HEK293 (cell line): Measurements from ENCODE around the gene UPP2.

ENCODE experiments used
- CTCF ChIA-PET: fragments of 350-600 bp; formaldehyde crosslinking; extraction: SDS; loops from one replicate; lab custom pipeline; 2021; ENCODE audit warnings: antibody characterized with exemption; lab: Yijun Ruan, JAX
- POLR2A ChIA-PET: fragments of 300-600 bp; formaldehyde crosslinking; extraction: SDS; loops from one replicate; lab custom pipeline; 2020; ENCODE audit warnings: antibody characterized with exemption, inconsistent platforms; lab: Yijun Ruan, JAX
- H3K27ac ChIP-seq: fragments of 200-500 bp; sonication (Bioruptor generic); 2 replicates; pipeline ENCODE4 v1.5.1; 2014; ENCODE audit warnings: low read depth, low read length, control low read depth, inconsistent platforms; ENCODE audit errors: extremely low read depth
- H3K36me3 ChIP-seq, 2 experiments: fragments of 200-500 bp in 1 of 2; sonication (Bioruptor generic) in 1 of 2; 1 replicate in 1 of 2; 2 replicates in 1 of 2; pipeline ENCODE4 v1.5.1; 2014 to 2017; ENCODE audit warnings: inconsistent platforms in 2 of 2, low read length in 2 of 2; ENCODE audit not compliant: control insufficient read depth in 2 of 2, insufficient read depth in 1 of 2
- H3K4me1 ChIP-seq: fragments of 200-500 bp; sonication (Bioruptor generic); 2 replicates; pipeline ENCODE4 v1.5.1; 2014; ENCODE audit warnings: mild to moderate bottlenecking, low read length, inconsistent platforms; ENCODE audit not compliant: control insufficient read depth, insufficient read depth
- H3K4me3 ChIP-seq: 2 replicates; pipeline ENCODE4 v1.5.1; 2011; ENCODE audit warnings: low read depth, mild to moderate bottlenecking, control low read depth, low read length, moderate library complexity
- H3K9me3 ChIP-seq: fragments of 200-500 bp; sonication (Bioruptor generic); 2 replicates; pipeline ENCODE4 v1.5.1; 2014; ENCODE audit warnings: low read depth, low read length, inconsistent platforms; ENCODE audit not compliant: control insufficient read depth, insufficient read depth
- BCL11A ChIP-seq: fragments of 450-650 bp; formaldehyde crosslinking; IDR thresholded peaks from 2 replicates; pipeline ENCODE4 v1.5.1; 2016; ENCODE audit warnings: low read depth, missing biosample characterization, missing genetic modification characterization
- GLI4 ChIP-seq: fragments of 450-650 bp; formaldehyde crosslinking; IDR thresholded peaks from 2 replicates; pipeline ENCODE4 v1.5.1; 2016; ENCODE audit warnings: missing biosample characterization, missing genetic modification characterization
- ZBTB48 ChIP-seq: fragments of 450-650 bp; formaldehyde crosslinking; IDR thresholded peaks from 2 replicates; pipeline ENCODE4 v1.5.1; 2016; ENCODE audit warnings: missing biosample characterization, missing genetic modification characterization
- ZFP69B ChIP-seq: fragments of 450-650 bp; formaldehyde crosslinking; IDR thresholded peaks from 2 replicates; pipeline ENCODE4 v1.5.1; 2016; ENCODE audit warnings: missing biosample characterization, missing genetic modification characterization
- ZNF146 ChIP-seq: fragments of 450-650 bp; formaldehyde crosslinking; IDR thresholded peaks from 2 replicates; pipeline ENCODE4 v1.5.1; 2016; ENCODE audit warnings: missing biosample characterization, missing genetic modification characterization
- ZNF366 ChIP-seq: fragments of 450-650 bp; formaldehyde crosslinking; conservative IDR thresholded peaks from 2 replicates; pipeline ENCODE4 v1.5.1; 2016; ENCODE audit warnings: missing biosample characterization, missing genetic modification characterization
- ZNF37A ChIP-seq: fragments of 450-650 bp; IDR thresholded peaks from 2 replicates; pipeline ENCODE4 v1.5.1; 2018; ENCODE audit warnings: missing biosample characterization, missing genetic modification characterization
- ZNF404 ChIP-seq: fragments of 450-650 bp; formaldehyde crosslinking; IDR thresholded peaks from 2 replicates; pipeline ENCODE4 v1.5.1; 2017; ENCODE audit warnings: missing biosample characterization, missing genetic modification characterization
- ZNF626 ChIP-seq: fragments of 450-650 bp; sonication (Bioruptor Pico); formaldehyde crosslinking; IDR thresholded peaks from 2 replicates; pipeline ENCODE4 v1.5.1; 2018; ENCODE audit warnings: missing biosample characterization, missing genetic modification characterization, inconsistent platforms
- ZNF654 ChIP-seq: fragments of 450-650 bp; formaldehyde crosslinking; IDR thresholded peaks from 2 replicates; pipeline ENCODE4 v1.5.1; 2016; ENCODE audit warnings: low read depth, missing biosample characterization, missing genetic modification characterization
- ZXDB ChIP-seq: fragments of 450-650 bp; formaldehyde crosslinking; IDR thresholded peaks from 2 replicates; pipeline ENCODE4 v1.5.1; 2016; ENCODE audit warnings: missing biosample characterization, missing genetic modification characterization
- TF ChIP-seq, protein P1 (sequence below): fragments of 450-650 bp; formaldehyde crosslinking; IDR thresholded peaks from 2 replicates; pipeline ENCODE4 v1.5.1; 2016; ENCODE audit warnings: missing biosample characterization, missing genetic modification characterization, low read depth
- TF ChIP-seq, protein P2 (sequence below): fragments of 450-650 bp; formaldehyde crosslinking; IDR thresholded peaks from 2 replicates; pipeline ENCODE4 v1.5.1; 2017; ENCODE audit warnings: missing biosample characterization, missing genetic modification characterization
- TF ChIP-seq, protein P3 (sequence below): fragments of 450-650 bp; formaldehyde crosslinking; IDR thresholded peaks from 2 replicates; pipeline ENCODE4 v1.5.1; 2016; ENCODE audit warnings: missing biosample characterization, missing genetic modification characterization
- TF ChIP-seq, protein P4 (sequence below): fragments of 450-650 bp; formaldehyde crosslinking; IDR thresholded peaks from 2 replicates; pipeline ENCODE4 v1.5.1; 2016; ENCODE audit warnings: missing biosample characterization, missing genetic modification characterization
- TF ChIP-seq, protein P5 (sequence below): fragments of 450-650 bp; formaldehyde crosslinking; conservative IDR thresholded peaks from 2 replicates; pipeline ENCODE4 v1.5.1; 2016; ENCODE audit warnings: low read depth, missing biosample characterization, missing genetic modification characterization

The UPP2 gene

DNA sequence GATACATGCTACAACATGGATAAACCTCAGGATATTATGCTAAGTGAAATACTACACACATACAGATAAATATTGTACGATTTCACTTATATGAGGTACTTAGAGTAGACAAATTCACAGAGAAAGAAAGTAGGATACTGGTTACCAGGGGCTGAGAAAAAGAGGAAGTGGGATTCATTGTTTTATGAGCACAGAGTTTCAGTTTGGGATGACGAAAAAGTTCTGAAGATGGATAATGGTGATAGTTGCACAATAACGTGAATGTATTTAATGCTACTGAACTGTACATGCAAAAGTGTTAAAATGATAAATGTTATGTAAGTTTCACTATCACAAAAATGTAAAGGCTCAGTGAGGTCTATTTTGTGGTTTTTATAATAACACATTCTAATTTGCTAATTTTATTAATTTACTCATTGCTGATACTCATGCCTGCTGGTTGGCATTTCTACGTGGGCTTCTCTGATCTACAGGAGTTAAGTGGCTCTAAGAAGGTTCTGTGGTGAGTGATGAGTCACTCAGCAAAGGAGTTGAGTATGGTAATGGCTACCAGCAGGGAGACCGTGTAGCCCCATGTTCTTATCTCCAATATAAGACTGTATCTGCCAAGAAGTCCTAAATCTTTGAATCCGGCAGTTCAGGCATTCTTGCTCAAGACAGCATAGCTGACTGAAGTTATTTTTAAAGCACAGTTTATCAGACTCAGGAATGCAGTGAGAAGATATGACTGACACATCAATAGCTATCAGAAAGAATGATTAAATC is 41.1 kb downstream of the UPP2 start:
- ChIA-PET POLR2A (no interaction called here), CTCF (no interaction called here)
- Histone ChIP-seq H3K9me3 (no peaks in the 10 kb centered on the region), H3K4me1 (no peaks in the 10 kb centered on the region), H3K36me3 (no peaks in the 10 kb centered on the region), H3K4me3 (no peak overlapping the region), H3K27ac (no peak overlapping the region)
- TF ChIP-seq ZNF626 (tag by site-specific recombination) (no peak), ZNF37A (tag by site-specific recombination) (no peak), ZFP69B (tag by site-specific recombination) (no peak), GLI4 (tag by site-specific recombination) (no peak), ZNF366 (no peak), ZBTB48 (tag by site-specific recombination) (no peak), ZNF404 (tag by site-specific recombination) (no peak), BCL11A (tag by site-specific recombination) (no peak), ZNF146 (tag by site-specific recombination) (no peak), ZXDB (tag by site-specific recombination) (no peak), ZNF654 (tag by site-specific recombination) (no peak)
- TF ChIP-seq, protein P1, sequence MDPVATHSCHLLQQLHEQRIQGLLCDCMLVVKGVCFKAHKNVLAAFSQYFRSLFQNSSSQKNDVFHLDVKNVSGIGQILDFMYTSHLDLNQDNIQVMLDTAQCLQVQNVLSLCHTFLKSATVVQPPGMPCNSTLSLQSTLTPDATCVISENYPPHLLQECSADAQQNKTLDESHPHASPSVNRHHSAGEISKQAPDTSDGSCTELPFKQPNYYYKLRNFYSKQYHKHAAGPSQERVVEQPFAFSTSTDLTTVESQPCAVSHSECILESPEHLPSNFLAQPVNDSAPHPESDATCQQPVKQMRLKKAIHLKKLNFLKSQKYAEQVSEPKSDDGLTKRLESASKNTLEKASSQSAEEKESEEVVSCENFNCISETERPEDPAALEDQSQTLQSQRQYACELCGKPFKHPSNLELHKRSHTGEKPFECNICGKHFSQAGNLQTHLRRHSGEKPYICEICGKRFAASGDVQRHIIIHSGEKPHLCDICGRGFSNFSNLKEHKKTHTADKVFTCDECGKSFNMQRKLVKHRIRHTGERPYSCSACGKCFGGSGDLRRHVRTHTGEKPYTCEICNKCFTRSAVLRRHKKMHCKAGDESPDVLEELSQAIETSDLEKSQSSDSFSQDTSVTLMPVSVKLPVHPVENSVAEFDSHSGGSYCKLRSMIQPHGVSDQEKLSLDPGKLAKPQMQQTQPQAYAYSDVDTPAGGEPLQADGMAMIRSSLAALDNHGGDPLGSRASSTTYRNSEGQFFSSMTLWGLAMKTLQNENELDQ, result no peak
- TF ChIP-seq, protein P2, sequence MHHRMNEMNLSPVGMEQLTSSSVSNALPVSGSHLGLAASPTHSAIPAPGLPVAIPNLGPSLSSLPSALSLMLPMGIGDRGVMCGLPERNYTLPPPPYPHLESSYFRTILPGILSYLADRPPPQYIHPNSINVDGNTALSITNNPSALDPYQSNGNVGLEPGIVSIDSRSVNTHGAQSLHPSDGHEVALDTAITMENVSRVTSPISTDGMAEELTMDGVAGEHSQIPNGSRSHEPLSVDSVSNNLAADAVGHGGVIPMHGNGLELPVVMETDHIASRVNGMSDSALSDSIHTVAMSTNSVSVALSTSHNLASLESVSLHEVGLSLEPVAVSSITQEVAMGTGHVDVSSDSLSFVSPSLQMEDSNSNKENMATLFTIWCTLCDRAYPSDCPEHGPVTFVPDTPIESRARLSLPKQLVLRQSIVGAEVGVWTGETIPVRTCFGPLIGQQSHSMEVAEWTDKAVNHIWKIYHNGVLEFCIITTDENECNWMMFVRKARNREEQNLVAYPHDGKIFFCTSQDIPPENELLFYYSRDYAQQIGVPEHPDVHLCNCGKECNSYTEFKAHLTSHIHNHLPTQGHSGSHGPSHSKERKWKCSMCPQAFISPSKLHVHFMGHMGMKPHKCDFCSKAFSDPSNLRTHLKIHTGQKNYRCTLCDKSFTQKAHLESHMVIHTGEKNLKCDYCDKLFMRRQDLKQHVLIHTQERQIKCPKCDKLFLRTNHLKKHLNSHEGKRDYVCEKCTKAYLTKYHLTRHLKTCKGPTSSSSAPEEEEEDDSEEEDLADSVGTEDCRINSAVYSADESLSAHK (tag by site-specific recombination), result no peak
- TF ChIP-seq, protein P3, sequence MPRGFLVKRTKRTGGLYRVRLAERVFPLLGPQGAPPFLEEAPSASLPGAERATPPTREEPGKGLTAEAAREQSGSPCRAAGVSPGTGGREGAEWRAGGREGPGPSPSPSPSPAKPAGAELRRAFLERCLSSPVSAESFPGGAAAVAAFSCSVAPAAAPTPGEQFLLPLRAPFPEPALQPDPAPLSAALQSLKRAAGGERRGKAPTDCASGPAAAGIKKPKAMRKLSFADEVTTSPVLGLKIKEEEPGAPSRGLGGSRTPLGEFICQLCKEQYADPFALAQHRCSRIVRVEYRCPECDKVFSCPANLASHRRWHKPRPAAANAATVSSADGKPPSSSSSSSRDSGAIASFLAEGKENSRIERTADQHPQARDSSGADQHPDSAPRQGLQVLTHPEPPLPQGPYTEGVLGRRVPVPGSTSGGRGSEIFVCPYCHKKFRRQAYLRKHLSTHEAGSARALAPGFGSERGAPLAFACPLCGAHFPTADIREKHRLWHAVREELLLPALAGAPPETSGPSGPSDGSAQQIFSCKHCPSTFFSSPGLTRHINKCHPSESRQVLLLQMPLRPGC (tag by site-specific recombination), result no peak
- TF ChIP-seq, protein P4, sequence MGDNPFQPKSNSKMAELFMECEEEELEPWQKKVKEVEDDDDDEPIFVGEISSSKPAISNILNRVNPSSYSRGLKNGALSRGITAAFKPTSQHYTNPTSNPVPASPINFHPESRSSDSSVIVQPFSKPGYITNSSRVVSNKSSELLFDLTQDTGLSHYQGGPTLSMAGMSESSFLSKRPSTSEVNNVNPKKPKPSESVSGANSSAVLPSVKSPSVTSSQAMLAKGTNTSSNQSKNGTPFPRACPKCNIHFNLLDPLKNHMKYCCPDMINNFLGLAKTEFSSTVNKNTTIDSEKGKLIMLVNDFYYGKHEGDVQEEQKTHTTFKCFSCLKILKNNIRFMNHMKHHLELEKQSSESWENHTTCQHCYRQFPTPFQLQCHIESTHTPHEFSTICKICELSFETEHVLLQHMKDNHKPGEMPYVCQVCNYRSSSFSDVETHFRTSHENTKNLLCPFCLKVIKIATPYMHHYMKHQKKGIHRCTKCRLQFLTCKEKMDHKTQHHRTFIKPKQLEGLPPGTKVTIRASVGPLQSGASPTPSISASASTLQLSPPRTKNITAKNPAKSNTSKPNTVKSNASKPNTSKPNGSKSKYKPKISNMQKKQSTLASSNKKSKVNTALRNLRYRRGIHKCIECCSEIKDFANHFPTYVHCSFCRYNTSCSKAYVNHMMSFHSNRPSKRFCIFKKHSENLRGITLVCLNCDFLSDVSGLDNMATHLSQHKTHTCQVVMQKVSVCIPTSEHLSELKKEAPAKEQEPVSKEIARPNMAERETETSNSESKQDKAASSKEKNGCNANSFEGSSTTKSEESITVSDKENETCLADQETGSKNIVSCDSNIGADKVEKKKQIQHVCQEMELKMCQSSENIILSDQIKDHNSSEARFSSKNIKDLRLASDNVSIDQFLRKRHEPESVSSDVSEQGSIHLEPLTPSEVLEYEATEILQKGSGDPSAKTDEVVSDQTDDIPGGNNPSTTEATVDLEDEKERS (tag by site-specific recombination), result no peak
- TF ChIP-seq, protein P5, sequence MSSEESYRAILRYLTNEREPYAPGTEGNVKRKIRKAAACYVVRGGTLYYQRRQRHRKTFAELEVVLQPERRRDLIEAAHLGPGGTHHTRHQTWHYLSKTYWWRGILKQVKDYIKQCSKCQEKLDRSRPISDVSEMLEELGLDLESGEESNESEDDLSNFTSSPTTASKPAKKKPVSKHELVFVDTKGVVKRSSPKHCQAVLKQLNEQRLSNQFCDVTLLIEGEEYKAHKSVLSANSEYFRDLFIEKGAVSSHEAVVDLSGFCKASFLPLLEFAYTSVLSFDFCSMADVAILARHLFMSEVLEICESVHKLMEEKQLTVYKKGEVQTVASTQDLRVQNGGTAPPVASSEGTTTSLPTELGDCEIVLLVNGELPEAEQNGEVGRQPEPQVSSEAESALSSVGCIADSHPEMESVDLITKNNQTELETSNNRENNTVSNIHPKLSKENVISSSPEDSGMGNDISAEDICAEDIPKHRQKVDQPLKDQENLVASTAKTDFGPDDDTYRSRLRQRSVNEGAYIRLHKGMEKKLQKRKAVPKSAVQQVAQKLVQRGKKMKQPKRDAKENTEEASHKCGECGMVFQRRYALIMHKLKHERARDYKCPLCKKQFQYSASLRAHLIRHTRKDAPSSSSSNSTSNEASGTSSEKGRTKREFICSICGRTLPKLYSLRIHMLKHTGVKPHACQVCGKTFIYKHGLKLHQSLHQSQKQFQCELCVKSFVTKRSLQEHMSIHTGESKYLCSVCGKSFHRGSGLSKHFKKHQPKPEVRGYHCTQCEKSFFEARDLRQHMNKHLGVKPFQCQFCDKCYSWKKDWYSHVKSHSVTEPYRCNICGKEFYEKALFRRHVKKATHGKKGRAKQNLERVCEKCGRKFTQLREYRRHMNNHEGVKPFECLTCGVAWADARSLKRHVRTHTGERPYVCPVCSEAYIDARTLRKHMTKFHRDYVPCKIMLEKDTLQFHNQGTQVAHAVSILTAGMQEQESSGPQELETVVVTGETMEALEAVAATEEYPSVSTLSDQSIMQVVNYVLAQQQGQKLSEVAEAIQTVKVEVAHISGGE, result no peak
